ENCODE measurements around the gene GNG11. TPM values are rescaled to one million over a fixed set of nuclear protein-coding genes. Genes with fewer than 3 reads are reported as not detected.

Gene GNG11
- total RNA-seq, 2 donors from 2014 or later: 1.3 to 3.1 TPM

DNA sequence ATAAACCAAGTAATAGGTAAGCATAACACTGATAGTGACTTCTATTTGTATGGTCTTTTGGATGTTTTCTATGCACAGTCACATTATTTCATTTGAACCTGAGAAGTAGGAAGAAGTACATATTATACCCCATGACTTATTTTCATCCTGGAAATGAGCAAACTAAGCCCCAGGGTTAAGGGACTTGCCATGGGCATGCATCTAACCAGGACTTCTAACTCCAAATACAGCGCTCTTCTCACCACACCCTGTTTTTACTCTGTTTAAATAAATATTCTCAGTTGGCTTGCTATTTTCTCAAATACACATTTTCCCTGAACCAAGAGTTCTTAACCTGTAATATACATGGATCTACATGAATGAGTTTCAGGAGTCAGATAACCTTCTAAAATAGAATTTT, 16.3 kb downstream of the GNG11 start:
- Histone ChIP-seq H3K27me3 (ENCODE audit: control insufficient read depth, insufficient read depth, low read length, poor library complexity, severe bottlenecking) (no peaks in the 10 kb centered on the region), H3K4me3 (ENCODE audit: low read length) (no peak overlapping the region), H3K36me3 (ENCODE audit: control insufficient read depth, insufficient read depth, low read length) (no peaks in the 10 kb centered on the region), H3K9me3 (ENCODE audit: control insufficient read depth, low read length) (no peaks in the 10 kb centered on the region), H3K27ac (ENCODE audit: low read depth, low read length) (no peak overlapping the region), H3K4me1 (ENCODE audit: control insufficient read depth, insufficient read depth, low read length) (no peaks in the 10 kb centered on the region), H3K9ac (ENCODE audit: extremely low read depth, low read length, poor library complexity, severe bottlenecking) (no peak overlapping the region)
- no peak overlapping the region for H3K4me3 Mint-ChIP-seq
- H3K9me3 Mint-ChIP-seq: no peaks in the 10 kb centered on the region
- H3K27me3 Mint-ChIP-seq (ENCODE audit: insufficient read depth): no peaks in the 10 kb centered on the region
- TF ChIP-seq, protein P1, sequence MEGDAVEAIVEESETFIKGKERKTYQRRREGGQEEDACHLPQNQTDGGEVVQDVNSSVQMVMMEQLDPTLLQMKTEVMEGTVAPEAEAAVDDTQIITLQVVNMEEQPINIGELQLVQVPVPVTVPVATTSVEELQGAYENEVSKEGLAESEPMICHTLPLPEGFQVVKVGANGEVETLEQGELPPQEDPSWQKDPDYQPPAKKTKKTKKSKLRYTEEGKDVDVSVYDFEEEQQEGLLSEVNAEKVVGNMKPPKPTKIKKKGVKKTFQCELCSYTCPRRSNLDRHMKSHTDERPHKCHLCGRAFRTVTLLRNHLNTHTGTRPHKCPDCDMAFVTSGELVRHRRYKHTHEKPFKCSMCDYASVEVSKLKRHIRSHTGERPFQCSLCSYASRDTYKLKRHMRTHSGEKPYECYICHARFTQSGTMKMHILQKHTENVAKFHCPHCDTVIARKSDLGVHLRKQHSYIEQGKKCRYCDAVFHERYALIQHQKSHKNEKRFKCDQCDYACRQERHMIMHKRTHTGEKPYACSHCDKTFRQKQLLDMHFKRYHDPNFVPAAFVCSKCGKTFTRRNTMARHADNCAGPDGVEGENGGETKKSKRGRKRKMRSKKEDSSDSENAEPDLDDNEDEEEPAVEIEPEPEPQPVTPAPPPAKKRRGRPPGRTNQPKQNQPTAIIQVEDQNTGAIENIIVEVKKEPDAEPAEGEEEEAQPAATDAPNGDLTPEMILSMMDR (conservative IDR thresholded peaks at IDR 0.05): no peak
- WGBS, 2 experiments (ENCODE audit: insufficient coverage in 1 of 2, insufficient read length in 1 of 2): 90 to 100% methylated on average over 1 of the region's 1 CpG
- no peaks in the 10 kb centered on the region for H3K4me1 Mint-ChIP-seq
- no peak for DNase-seq
- no peak overlapping the region for H3K27ac Mint-ChIP-seq
- H3K36me3 Mint-ChIP-seq (ENCODE audit: low read depth): no peaks in the 10 kb centered on the region

DNA sequence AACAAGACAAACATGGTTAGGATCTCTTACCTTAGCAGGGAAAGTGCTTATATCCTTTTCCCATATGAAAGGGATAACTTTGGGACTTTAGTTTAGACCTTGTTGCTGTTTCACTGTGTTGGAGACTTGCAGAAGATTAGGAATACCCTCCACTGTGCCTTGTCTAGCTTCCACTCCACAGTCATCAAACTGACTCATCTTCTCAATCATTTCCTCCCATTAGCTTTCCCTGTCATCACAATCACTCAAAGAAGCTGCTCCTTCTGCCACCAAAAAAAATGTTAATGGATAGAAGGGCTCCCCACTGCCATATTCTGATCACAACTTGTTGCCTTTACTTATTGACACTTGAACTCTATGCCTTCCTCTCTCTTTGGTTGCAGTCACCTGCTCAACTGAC, 16.8 kb downstream of the GNG11 start:
- H3K9me3 Mint-ChIP-seq: no peaks in the 10 kb centered on the region
- DNase-seq: no peak
- H3K4me1 ChIP-seq (ENCODE audit: control insufficient read depth, insufficient read depth, low read length): no peaks in the 10 kb centered on the region
- H3K27ac ChIP-seq (ENCODE audit: low read depth, low read length): no peak overlapping the region
- H3K4me3 ChIP-seq (ENCODE audit: low read length): no peak overlapping the region
- TF ChIP-seq, protein P1 (conservative IDR thresholded peaks at IDR 0.05): no peak
- no peak overlapping the region for H3K9ac ChIP-seq (ENCODE audit: extremely low read depth, low read length, poor library complexity, severe bottlenecking)
- H3K9me3 ChIP-seq (ENCODE audit: control insufficient read depth, low read length): no peaks in the 10 kb centered on the region
- H3K27me3 ChIP-seq (ENCODE audit: control insufficient read depth, insufficient read depth, low read length, poor library complexity, severe bottlenecking): no peaks in the 10 kb centered on the region
- H3K4me1 Mint-ChIP-seq: no peaks in the 10 kb centered on the region
- no peak overlapping the region for H3K4me3 Mint-ChIP-seq
- H3K27me3 Mint-ChIP-seq (ENCODE audit: insufficient read depth): no peaks in the 10 kb centered on the region
- no peaks in the 10 kb centered on the region for H3K36me3 ChIP-seq (ENCODE audit: control insufficient read depth, insufficient read depth, low read length)
- no peaks in the 10 kb centered on the region for H3K36me3 Mint-ChIP-seq (ENCODE audit: low read depth)
- no peak overlapping the region for H3K27ac Mint-ChIP-seq

DNA sequence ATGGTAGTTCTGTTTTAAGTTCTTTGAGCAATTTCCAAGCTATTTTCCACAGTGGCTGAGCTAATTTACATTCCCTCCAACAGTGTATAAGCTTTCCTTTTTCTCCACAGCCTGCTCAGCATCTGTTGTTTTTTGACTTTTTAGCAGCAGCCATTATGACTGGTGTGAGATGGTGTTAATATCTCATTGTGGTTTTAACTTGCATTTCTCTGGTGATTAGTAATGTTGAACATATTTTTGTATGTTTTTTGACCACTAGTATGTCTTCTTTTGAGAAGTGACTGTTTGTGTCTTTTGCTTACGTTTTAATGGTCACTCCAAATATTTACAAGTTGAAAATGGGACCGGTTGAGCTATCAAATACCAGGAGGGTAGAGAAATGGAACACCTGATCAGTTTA, 20.4 kb downstream of the GNG11 start:
- TF ChIP-seq, protein P1 (conservative IDR thresholded peaks at IDR 0.05): no peak
- DNase-seq: no peak
- no peaks in the 10 kb centered on the region for H3K9me3 Mint-ChIP-seq
- Histone ChIP-seq H3K27ac (ENCODE audit: low read depth, low read length) (no peak overlapping the region), H3K27me3 (ENCODE audit: control insufficient read depth, insufficient read depth, low read length, poor library complexity, severe bottlenecking) (no peaks in the 10 kb centered on the region), H3K36me3 (ENCODE audit: control insufficient read depth, insufficient read depth, low read length) (no peaks in the 10 kb centered on the region), H3K4me1 (ENCODE audit: control insufficient read depth, insufficient read depth, low read length) (no peaks in the 10 kb centered on the region), H3K4me3 (ENCODE audit: low read length) (no peak overlapping the region), H3K9ac (ENCODE audit: extremely low read depth, low read length, poor library complexity, severe bottlenecking) (no peak overlapping the region), H3K9me3 (ENCODE audit: control insufficient read depth, low read length) (no peaks in the 10 kb centered on the region)
- no peaks in the 10 kb centered on the region for H3K27me3 Mint-ChIP-seq (ENCODE audit: insufficient read depth)
- WGBS, 2 experiments (ENCODE audit: insufficient coverage in 1 of 2, insufficient read length in 1 of 2): 92 to 96% methylated on average over 2 of the region's 2 CpGs
- H3K36me3 Mint-ChIP-seq (ENCODE audit: low read depth): no peaks in the 10 kb centered on the region
- no peak overlapping the region for H3K27ac Mint-ChIP-seq
- no peaks in the 10 kb centered on the region for H3K4me1 Mint-ChIP-seq
- no peak overlapping the region for H3K4me3 Mint-ChIP-seq

Measured in endodermal cell (in vitro differentiated cells).